Neural cell (in vitro differentiated cells): ENCODE results near the gene MYLK. TPM values are rescaled to one million over a fixed set of nuclear protein-coding genes. Genes with fewer than 3 reads are reported as not detected.

ENCODE experiments used
- H2AFZ ChIP-seq: fragments of 200-600, 300-800 bp; sonication (generic), shearing (Covaris generic); 2 replicates; pipeline ENCODE4 v1.6.0; 2014; ENCODE audit warnings: low read depth, mild to moderate bottlenecking, antibody characterized with exemption, low read length, moderate library complexity
- H3F3A ChIP-seq: fragments of 200-600 bp; shearing (Covaris generic); 2 replicates; pipeline ENCODE4 v1.6.1; 2016; ENCODE audit warnings: mild to moderate bottlenecking, moderate library complexity, mixed read lengths, antibody characterized with exemption, low read length; ENCODE audit not compliant: insufficient read depth, poor library complexity, severe bottlenecking
- H3K27ac ChIP-seq: fragments of 200-600, 300-800 bp; sonication (generic), shearing (Covaris generic); 2 replicates; pipeline ENCODE4 v1.5.1; 2014; ENCODE audit warnings: mild to moderate bottlenecking, low read length, moderate library complexity
- H3K27me3 ChIP-seq: fragments of 300-800, 200-600 bp; sonication (generic), shearing (Covaris generic); 2 replicates; pipeline ENCODE4 v1.6.0; 2014; ENCODE audit warnings: mild to moderate bottlenecking, low read depth, low read length, moderate library complexity; ENCODE audit not compliant: insufficient read depth
- H3K36me3 ChIP-seq: fragments of 300-800, 200-600 bp; sonication (generic), shearing (Covaris generic); 2 replicates; pipeline ENCODE4 v1.5.1; 2014; ENCODE audit warnings: mild to moderate bottlenecking, antibody characterized with exemption, low read length, moderate library complexity; ENCODE audit not compliant: insufficient read depth
- H3K4me2 ChIP-seq: fragments of 300-800, 200-600 bp; sonication (generic), shearing (Covaris generic); 2 replicates; pipeline ENCODE4 v1.6.0; 2014; ENCODE audit warnings: mild to moderate bottlenecking, low read length
- H3K4me3 ChIP-seq: fragments of 300-800, 200-600 bp; sonication (generic), shearing (Covaris generic); 2 replicates; pipeline ENCODE4 v1.5.1; 2014; ENCODE audit warnings: mild to moderate bottlenecking, low read length, moderate library complexity
- H3K79me2 ChIP-seq: fragments of 200-600 bp; shearing (Covaris generic); replicated peaks from 2 replicates; pipeline ENCODE4 v1.6.0; 2014; ENCODE audit warnings: mild to moderate bottlenecking, low read length, moderate library complexity; ENCODE audit not compliant: insufficient read depth
- H3K9ac ChIP-seq: fragments of 300-800, 200-600 bp; sonication (generic), shearing (Covaris generic); 2 replicates; pipeline ENCODE4 v1.6.1; 2016; ENCODE audit warnings: mild to moderate bottlenecking, low read length, mixed read lengths
- H3K9me2 ChIP-seq: fragments of 200-600 bp; shearing (Covaris generic); 2 replicates; pipeline ENCODE4 v1.6.1; 2016; ENCODE audit warnings: mild to moderate bottlenecking, low read length, mixed read lengths; ENCODE audit not compliant: insufficient read depth
- H3K9me3 ChIP-seq: fragments of 200-600, 300-800 bp; sonication (generic), shearing (Covaris generic); 2 replicates; pipeline ENCODE4 v1.6.1; 2016; ENCODE audit warnings: mild to moderate bottlenecking, mixed run types, low read length, moderate library complexity, mixed read lengths
- H4K20me1 ChIP-seq: fragments of 200-600 bp; shearing (Covaris generic); 2 replicates; pipeline ENCODE4 v1.6.1; 2016; ENCODE audit warnings: mild to moderate bottlenecking, mixed run types; ENCODE audit not compliant: insufficient read depth
- CTCF ChIP-seq: fragments of 450-650 bp; IDR thresholded peaks from 2 replicates; pipeline ENCODE4 v1.5.1; 2014; ENCODE audit warnings: antibody characterized with exemption, mild to moderate bottlenecking, moderate library complexity; ENCODE audit not compliant: poor library complexity, severe bottlenecking
- EP300 ChIP-seq: fragments of 450-650 bp; conservative IDR thresholded peaks from 2 replicates; pipeline ENCODE4 v1.6.1; 2014; ENCODE audit warnings: antibody characterized with exemption, mild to moderate bottlenecking, moderate library complexity; ENCODE audit not compliant: poor library complexity, severe bottlenecking
- EZH2 ChIP-seq: fragments of 200-600, 300-800 bp; shearing (Covaris generic), sonication (generic); IDR thresholded peaks from 2 replicates; pipeline ENCODE4 v1.6.1; 2014; ENCODE audit warnings: antibody characterized with exemption, low read length, borderline replicate concordance, mild to moderate bottlenecking; ENCODE audit not compliant: insufficient read depth, poor library complexity, severe bottlenecking
- MXI1 ChIP-seq: fragments of 450-650 bp; conservative IDR thresholded peaks from 2 replicates; pipeline ENCODE4 v1.6.1; 2014; ENCODE audit warnings: antibody characterized with exemption, mild to moderate bottlenecking; ENCODE audit not compliant: poor library complexity, severe bottlenecking
- POLR2AphosphoS5 ChIP-seq: IDR thresholded peaks from 2 replicates; pipeline ENCODE4 v1.6.1; 2012
- RAD21 ChIP-seq: fragments of 450-650 bp; conservative IDR thresholded peaks from 2 replicates; pipeline ENCODE4 v1.6.1; 2014; ENCODE audit warnings: antibody characterized with exemption, mild to moderate bottlenecking, moderate library complexity
- REST ChIP-seq: IDR thresholded peaks from 2 replicates; pipeline ENCODE4 v1.6.1; 2012; ENCODE audit warnings: borderline replicate concordance
- SMC3 ChIP-seq: fragments of 450-650 bp; conservative IDR thresholded peaks from 2 replicates; pipeline ENCODE4 v1.6.1; 2014; ENCODE audit warnings: antibody characterized with exemption, mild to moderate bottlenecking, moderate library complexity; ENCODE audit not compliant: poor library complexity
- TAF1 ChIP-seq: IDR thresholded peaks from 2 replicates; pipeline ENCODE4 v1.6.1; 2012; ENCODE audit warnings: low read depth
- polyA plus RNA-seq: library from polyadenylated mRNA; depleted of rRNA; stranded (reverse); fragments of >200 nt; gene quantifications from 2 replicates; pipeline ENCODE4 v1.2.3, GENCODE V29; 2014

MYLK gene
- polyA plus RNA-seq, 1 donor from 2014 or later: 0.43 TPM

- Histone ChIP-seq H3K9me3 (no peaks in the 10 kb centered on the region), H3K27ac (no peak overlapping the region), H3K36me3 (no peaks in the 10 kb centered on the region), H3K9me2 (no peaks in the 10 kb centered on the region), H3K79me2 (no peaks in the 10 kb centered on the region), H3K4me3 (no peak overlapping the region), H3K9ac (no peak overlapping the region), H3K4me2 (no peak overlapping the region), H2AFZ (no peak overlapping the region), H4K20me1 (no peaks in the 10 kb centered on the region), H3K27me3 (no peaks in the 10 kb centered on the region), H3F3A (no peaks in the 10 kb centered on the region)
- no peak for TF ChIP-seq TAF1
- no peak for TF ChIP-seq SMC3
- no peak for TF ChIP-seq REST
- no peak for TF ChIP-seq RAD21
- no peak for TF ChIP-seq MXI1
- TF ChIP-seq EZH2: no peak
- TF ChIP-seq CTCF: no peak
- no peak for TF ChIP-seq EP300
- no peak for TF ChIP-seq POLR2AphosphoS5
These were observed 90.7 kb downstream of the MYLK start for GRCh38 chr3:123793425-123793824.

- no peak overlapping the region for H3K9ac ChIP-seq
- no peaks in the 10 kb centered on the region for H3K36me3 ChIP-seq
- no peaks in the 10 kb centered on the region for H3K9me3 ChIP-seq
- H3F3A ChIP-seq: no peaks in the 10 kb centered on the region
- H3K27me3 ChIP-seq: no peaks in the 10 kb centered on the region
- no peak overlapping the region for H3K4me3 ChIP-seq
- H3K4me2 ChIP-seq: no peak overlapping the region
- no peak overlapping the region for H3K27ac ChIP-seq
- H3K79me2 ChIP-seq: no peaks in the 10 kb centered on the region
- H2AFZ ChIP-seq: no peak overlapping the region
- H4K20me1 ChIP-seq: no peaks in the 10 kb centered on the region
- TF ChIP-seq POLR2AphosphoS5: no peak
- no peak for TF ChIP-seq EP300
- TF ChIP-seq REST: no peak
- TF ChIP-seq EZH2: no peak
- TF ChIP-seq RAD21: no peak
- TF ChIP-seq MXI1: no peak
- no peak for TF ChIP-seq SMC3
- no peak for TF ChIP-seq CTCF
- TF ChIP-seq TAF1: no peak
- H3K9me2 ChIP-seq: no peaks in the 10 kb centered on the region
These were observed 91.5 kb downstream of the MYLK start for GRCh38 chr3:123792473-123793201.
